ENCODE measurements around the gene SMIM41. TPM values are rescaled to one million over a fixed set of nuclear protein-coding genes. Genes with fewer than 3 reads are reported as not detected.
A peak's percentile ranks its signal among the peaks of the same experiment; 100 is the strongest.

SMIM41 gene
- total and polyA plus RNA-seq, 4 donors = 0.03 to 0.50 (median 0.24) TPM; not detected in 1

DNA sequence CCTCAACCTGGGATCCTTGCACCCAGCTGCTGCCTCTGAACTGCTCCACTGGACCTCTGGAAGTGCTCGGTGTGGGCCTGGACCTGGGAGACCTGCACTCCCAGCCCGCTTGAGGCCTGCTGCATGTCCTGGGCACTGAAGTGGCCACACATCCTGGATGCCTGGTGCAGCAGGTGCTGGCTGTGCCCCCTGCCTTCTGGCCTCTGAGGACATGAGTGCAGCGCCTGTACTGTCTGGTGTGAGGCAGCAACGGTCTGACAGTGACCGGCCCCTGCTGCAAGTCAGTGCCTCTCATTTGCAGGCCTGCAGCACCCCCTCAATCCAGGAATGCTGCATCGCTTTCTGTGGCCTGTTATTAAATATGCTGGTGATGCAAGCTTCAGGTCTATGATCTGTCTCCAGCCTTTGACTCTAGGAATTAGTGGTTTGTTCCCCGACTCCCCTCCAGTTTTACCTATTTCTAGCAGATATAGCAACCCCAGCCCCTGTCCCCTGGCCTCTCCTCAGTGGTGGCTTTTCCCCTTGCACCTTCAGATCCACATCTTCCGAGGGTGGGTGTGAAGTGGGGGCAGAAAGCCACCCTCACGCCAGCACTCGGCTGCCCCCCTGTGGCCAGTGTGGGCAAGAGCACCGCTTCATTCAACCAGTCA is 3.6 kb downstream of the SMIM41 start:
- DNase-seq (ENCODE audit: low spot score) = peak; percentile 74
- Histone ChIP-seq H3K4me3 (ENCODE audit: low read depth in 1 of 3, low read length in 3 of 3) (no peak overlapping the region), H3K27ac (ENCODE audit: low read depth in 1 of 2, low read length in 2 of 2) (peak overlapping the region; percentile 80 to 81)

DNA sequence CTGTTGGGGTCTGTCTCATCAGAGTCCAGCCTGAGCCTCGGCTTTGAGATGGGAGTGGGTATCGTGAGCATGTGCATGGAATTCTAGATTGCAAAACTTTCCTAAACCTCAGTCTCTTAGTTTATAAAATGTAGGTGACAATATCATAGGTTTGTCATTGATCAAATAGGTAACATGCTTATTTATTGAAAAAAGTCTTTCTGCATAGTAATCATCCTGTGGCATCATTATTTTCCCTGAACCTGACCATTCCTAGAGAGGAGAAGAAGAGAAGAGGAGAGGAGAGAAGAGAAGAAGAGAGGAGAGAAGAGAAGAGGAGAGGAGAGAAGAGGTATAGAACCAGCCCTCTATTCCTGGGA is 4.1 kb downstream of the SMIM41 start:
- TF ChIP-seq NR2F2 (IDR thresholded peaks at IDR 0.05) (no peak), TAF1 (conservative IDR thresholded peaks at IDR 0.05) (no peak), EGR1 (IDR thresholded peaks at IDR 0.05; ENCODE audit: low read depth in 2 of 2) (no peak), HNF4A (conservative IDR thresholded peaks at IDR 0.05) (no peak), HNF4G (IDR thresholded peaks at IDR 0.05) (no peak), GABPA (IDR thresholded peaks at IDR 0.05 in 1 of 2, conservative IDR thresholded peaks at IDR 0.05 in 1 of 2) (no peak), FOXA1 (IDR thresholded peaks at IDR 0.05) (no peak)
- TF ChIP-seq, protein P1, sequence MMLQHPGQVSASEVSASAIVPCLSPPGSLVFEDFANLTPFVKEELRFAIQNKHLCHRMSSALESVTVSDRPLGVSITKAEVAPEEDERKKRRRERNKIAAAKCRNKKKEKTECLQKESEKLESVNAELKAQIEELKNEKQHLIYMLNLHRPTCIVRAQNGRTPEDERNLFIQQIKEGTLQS (IDR thresholded peaks at IDR 0.05) = no peak
- no peak for DNase-seq (ENCODE audit: low spot score)
- peaks cover 8 to 43% (median 26%) of the 10 kb centered on the region in 4 donors for H3K4me1 ChIP-seq (ENCODE audit: control insufficient read depth in 4 of 4, insufficient read depth in 4 of 4, low read length in 3 of 4)
- H3K9me3 ChIP-seq (ENCODE audit: control insufficient read depth in 4 of 4, low read length in 3 of 4) = no peaks in the 10 kb centered on the region
- no peaks in the 10 kb centered on the region for H3K27me3 ChIP-seq (ENCODE audit: control insufficient read depth in 4 of 4, insufficient read depth in 4 of 4, low read length in 3 of 4)
- 2% methylated on average over 2 of the region's 2 CpGs for WGBS
- H3K36me3 ChIP-seq (ENCODE audit: control insufficient read depth in 4 of 4, insufficient read depth in 3 of 4, low read depth in 1 of 4, low read length in 3 of 4) = peaks cover 0 to 6% (median 2%) of the 10 kb centered on the region in 4 donors
- no peak overlapping the region for H3K4me3 ChIP-seq (ENCODE audit: low read depth in 1 of 3, low read length in 3 of 3)
- H3K9ac ChIP-seq (ENCODE audit: low read depth in 1 of 2, low read length in 2 of 2) = no peak overlapping the region
- no peak overlapping the region for H3K27ac ChIP-seq (ENCODE audit: low read depth in 1 of 2, low read length in 2 of 2)

More for the DNA sequence above, 3.6 kb downstream of the SMIM41 start:
- Histone ChIP-seq H3K36me3 (ENCODE audit: control insufficient read depth in 4 of 4, insufficient read depth in 3 of 4, low read depth in 1 of 4, low read length in 3 of 4) (peaks cover 0 to 9% (median 4%) of the 10 kb centered on the region in 4 donors), H3K4me1 (ENCODE audit: control insufficient read depth in 4 of 4, insufficient read depth in 4 of 4, low read length in 3 of 4) (peaks cover 8 to 43% (median 26%) of the 10 kb centered on the region in 4 donors), H3K9me3 (ENCODE audit: control insufficient read depth in 4 of 4, low read length in 3 of 4) (no peaks in the 10 kb centered on the region), H3K9ac (ENCODE audit: low read depth in 1 of 2, low read length in 2 of 2) (no peak overlapping the region), H3K27me3 (ENCODE audit: control insufficient read depth in 4 of 4, insufficient read depth in 4 of 4, low read length in 3 of 4) (no peaks in the 10 kb centered on the region)
- WGBS = 38% methylated on average over 11 of the region's 11 CpGs
- TF ChIP-seq, protein P1 (IDR thresholded peaks at IDR 0.05) = peak; percentile 31
- no peak for TF ChIP-seq NR2F2 (IDR thresholded peaks at IDR 0.05)
- TF ChIP-seq, protein P2, sequence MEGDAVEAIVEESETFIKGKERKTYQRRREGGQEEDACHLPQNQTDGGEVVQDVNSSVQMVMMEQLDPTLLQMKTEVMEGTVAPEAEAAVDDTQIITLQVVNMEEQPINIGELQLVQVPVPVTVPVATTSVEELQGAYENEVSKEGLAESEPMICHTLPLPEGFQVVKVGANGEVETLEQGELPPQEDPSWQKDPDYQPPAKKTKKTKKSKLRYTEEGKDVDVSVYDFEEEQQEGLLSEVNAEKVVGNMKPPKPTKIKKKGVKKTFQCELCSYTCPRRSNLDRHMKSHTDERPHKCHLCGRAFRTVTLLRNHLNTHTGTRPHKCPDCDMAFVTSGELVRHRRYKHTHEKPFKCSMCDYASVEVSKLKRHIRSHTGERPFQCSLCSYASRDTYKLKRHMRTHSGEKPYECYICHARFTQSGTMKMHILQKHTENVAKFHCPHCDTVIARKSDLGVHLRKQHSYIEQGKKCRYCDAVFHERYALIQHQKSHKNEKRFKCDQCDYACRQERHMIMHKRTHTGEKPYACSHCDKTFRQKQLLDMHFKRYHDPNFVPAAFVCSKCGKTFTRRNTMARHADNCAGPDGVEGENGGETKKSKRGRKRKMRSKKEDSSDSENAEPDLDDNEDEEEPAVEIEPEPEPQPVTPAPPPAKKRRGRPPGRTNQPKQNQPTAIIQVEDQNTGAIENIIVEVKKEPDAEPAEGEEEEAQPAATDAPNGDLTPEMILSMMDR (IDR thresholded peaks at IDR 0.05; ENCODE audit: low read depth, low read length, missing input control) = peak; percentile 81
- TF ChIP-seq EGR1 (IDR thresholded peaks at IDR 0.05; ENCODE audit: low read depth in 2 of 2) = no peak
- peak; percentile 81 to 93 for TF ChIP-seq RAD21 (IDR thresholded peaks at IDR 0.05)

DNA sequence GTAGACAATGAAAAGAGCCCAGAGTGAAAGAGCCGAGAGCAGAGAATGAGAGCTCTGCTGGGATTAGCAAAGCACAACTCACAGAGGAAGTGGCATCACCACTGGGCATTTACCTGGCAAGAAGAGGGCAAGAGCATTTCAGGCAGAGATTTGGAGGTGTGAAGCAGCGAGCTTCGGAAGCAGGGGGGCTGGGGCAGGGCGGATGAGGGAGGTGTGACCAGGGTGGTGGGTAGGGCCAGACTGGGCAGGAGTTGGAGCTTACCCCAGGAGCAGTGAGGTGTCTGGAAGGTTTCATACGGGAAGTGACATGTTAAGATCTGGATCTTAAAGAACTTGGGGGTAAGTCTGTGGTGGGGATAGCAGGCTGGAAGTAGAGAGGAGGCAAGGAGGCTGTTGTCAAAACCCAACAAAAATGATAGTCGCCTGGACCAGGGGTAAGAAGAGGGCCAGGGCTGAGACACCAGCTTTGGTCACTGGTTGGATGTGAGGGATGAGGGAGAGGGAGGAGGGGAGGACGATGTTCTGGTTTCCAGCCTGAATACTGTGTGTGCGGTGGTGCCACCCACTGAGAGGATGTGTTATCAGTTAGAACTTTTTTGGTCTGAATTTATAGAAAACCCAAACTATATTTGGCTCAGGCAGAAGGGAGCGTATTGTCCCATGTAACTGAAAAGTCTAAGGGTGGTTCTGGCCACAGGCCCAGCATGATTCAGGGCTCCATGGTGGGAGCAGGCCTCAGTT is 5.2 kb downstream of the SMIM41 start:
- no peaks in the 10 kb centered on the region for H3K9me3 ChIP-seq (ENCODE audit: control insufficient read depth in 4 of 4, low read length in 3 of 4)
- no peak overlapping the region for H3K27ac ChIP-seq (ENCODE audit: low read depth in 1 of 2, low read length in 2 of 2)
- H3K27me3 ChIP-seq (ENCODE audit: control insufficient read depth in 4 of 4, insufficient read depth in 4 of 4, low read length in 3 of 4) = no peaks in the 10 kb centered on the region
- no peaks in the 10 kb centered on the region for H3K36me3 ChIP-seq (ENCODE audit: control insufficient read depth in 4 of 4, insufficient read depth in 3 of 4, low read depth in 1 of 4, low read length in 3 of 4)
- H3K9ac ChIP-seq (ENCODE audit: low read depth in 1 of 2, low read length in 2 of 2) = no peak overlapping the region
- WGBS = 90% methylated on average over 9 of the region's 9 CpGs
- no peak overlapping the region for H3K4me3 ChIP-seq (ENCODE audit: low read depth in 1 of 3, low read length in 3 of 3)
- TF ChIP-seq FOXA1 (IDR thresholded peaks at IDR 0.05) = no peak
- no peak for TF ChIP-seq TAF1 (conservative IDR thresholded peaks at IDR 0.05)
- TF ChIP-seq, protein P3, sequence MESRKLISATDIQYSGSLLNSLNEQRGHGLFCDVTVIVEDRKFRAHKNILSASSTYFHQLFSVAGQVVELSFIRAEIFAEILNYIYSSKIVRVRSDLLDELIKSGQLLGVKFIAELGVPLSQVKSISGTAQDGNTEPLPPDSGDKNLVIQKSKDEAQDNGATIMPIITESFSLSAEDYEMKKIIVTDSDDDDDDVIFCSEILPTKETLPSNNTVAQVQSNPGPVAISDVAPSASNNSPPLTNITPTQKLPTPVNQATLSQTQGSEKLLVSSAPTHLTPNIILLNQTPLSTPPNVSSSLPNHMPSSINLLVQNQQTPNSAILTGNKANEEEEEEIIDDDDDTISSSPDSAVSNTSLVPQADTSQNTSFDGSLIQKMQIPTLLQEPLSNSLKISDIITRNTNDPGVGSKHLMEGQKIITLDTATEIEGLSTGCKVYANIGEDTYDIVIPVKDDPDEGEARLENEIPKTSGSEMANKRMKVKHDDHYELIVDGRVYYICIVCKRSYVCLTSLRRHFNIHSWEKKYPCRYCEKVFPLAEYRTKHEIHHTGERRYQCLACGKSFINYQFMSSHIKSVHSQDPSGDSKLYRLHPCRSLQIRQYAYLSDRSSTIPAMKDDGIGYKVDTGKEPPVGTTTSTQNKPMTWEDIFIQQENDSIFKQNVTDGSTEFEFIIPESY (IDR thresholded peaks at IDR 0.05) = no peak
- no peak for TF ChIP-seq RAD21 (IDR thresholded peaks at IDR 0.05)
- TF ChIP-seq HNF4G (IDR thresholded peaks at IDR 0.05) = no peak
- no peak for DNase-seq (ENCODE audit: low spot score)
- peaks cover 8 to 43% (median 26%) of the 10 kb centered on the region in 4 donors for H3K4me1 ChIP-seq (ENCODE audit: control insufficient read depth in 4 of 4, insufficient read depth in 4 of 4, low read length in 3 of 4)
